ENCODE data around the gene SH3GL3.

Gene SH3GL3

GRCh38 chr15:83605111-83605945 is 158.2 kb downstream of the SH3GL3 start:
- CTCF ChIA-PET: interaction anchor here (0.7 to 1.1 kb wide), 3 partner anchors 40 to 430 kb away, joined by 3 to 5 read pairs (median 3); no protein-coding TSS in a partner anchor

More at GRCh38 chr15:83605111-83605945, 158.2 kb downstream of the SH3GL3 start:
- no peaks in the 10 kb centered on the region for H3K9me3 ChIP-seq (ENCODE audit: control insufficient read depth, insufficient read depth, low read depth, low read length)
- no peak overlapping the region for H3K4me3 ChIP-seq (ENCODE audit: low read depth, low read length)
- no peaks in the 10 kb centered on the region; a peak in 1 of 3 replicates for H3K36me3 ChIP-seq (ENCODE audit: control insufficient read depth in 2 of 2, insufficient read depth in 1 of 2, low read length in 2 of 2)
- no peaks in the 10 kb centered on the region for H3K4me1 ChIP-seq (ENCODE audit: control insufficient read depth, insufficient read depth, low read length)
- no peak overlapping the region for H3K27ac ChIP-seq (ENCODE audit: extremely low read depth, low read depth, low read length)
- POLR2A ChIA-PET: no interaction called here
- TF ChIP-seq ZNF112 (tag by site-specific recombination; IDR thresholded peaks at IDR 0.05) (no peak), ZNF146 (tag by site-specific recombination; IDR thresholded peaks at IDR 0.05) (no peak), ZNF548 (tag by site-specific recombination; IDR thresholded peaks at IDR 0.05) (no peak), ZNF837 (tag by site-specific recombination; IDR thresholded peaks at IDR 0.05) (no peak), ZBTB17 (tag by site-specific recombination; IDR thresholded peaks at IDR 0.05) (no peak), ZNF677 (tag by site-specific recombination; IDR thresholded peaks at IDR 0.05) (no peak), ZNF560 (tag by site-specific recombination; IDR thresholded peaks at IDR 0.05; ENCODE audit: borderline replicate concordance) (no peak), FEZF1 (tag by site-specific recombination; IDR thresholded peaks at IDR 0.05) (no peak), HIC1 (tag by site-specific recombination; IDR thresholded peaks at IDR 0.05) (no peak), ZNF549 (tag by site-specific recombination; IDR thresholded peaks at IDR 0.05) (no peak), ZNF10 (tag by site-specific recombination; IDR thresholded peaks at IDR 0.05) (no peak), ZNF670 (tag by site-specific recombination; IDR thresholded peaks at IDR 0.05; ENCODE audit: low read depth) (no peak)
- TF ChIP-seq, protein P1, sequence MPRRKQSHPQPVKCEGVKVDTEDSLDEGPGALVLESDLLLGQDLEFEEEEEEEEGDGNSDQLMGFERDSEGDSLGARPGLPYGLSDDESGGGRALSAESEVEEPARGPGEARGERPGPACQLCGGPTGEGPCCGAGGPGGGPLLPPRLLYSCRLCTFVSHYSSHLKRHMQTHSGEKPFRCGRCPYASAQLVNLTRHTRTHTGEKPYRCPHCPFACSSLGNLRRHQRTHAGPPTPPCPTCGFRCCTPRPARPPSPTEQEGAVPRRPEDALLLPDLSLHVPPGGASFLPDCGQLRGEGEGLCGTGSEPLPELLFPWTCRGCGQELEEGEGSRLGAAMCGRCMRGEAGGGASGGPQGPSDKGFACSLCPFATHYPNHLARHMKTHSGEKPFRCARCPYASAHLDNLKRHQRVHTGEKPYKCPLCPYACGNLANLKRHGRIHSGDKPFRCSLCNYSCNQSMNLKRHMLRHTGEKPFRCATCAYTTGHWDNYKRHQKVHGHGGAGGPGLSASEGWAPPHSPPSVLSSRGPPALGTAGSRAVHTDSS (tag by site-specific recombination; IDR thresholded peaks at IDR 0.05): no peak
- TF ChIP-seq, protein P2, sequence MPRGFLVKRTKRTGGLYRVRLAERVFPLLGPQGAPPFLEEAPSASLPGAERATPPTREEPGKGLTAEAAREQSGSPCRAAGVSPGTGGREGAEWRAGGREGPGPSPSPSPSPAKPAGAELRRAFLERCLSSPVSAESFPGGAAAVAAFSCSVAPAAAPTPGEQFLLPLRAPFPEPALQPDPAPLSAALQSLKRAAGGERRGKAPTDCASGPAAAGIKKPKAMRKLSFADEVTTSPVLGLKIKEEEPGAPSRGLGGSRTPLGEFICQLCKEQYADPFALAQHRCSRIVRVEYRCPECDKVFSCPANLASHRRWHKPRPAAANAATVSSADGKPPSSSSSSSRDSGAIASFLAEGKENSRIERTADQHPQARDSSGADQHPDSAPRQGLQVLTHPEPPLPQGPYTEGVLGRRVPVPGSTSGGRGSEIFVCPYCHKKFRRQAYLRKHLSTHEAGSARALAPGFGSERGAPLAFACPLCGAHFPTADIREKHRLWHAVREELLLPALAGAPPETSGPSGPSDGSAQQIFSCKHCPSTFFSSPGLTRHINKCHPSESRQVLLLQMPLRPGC (tag by site-specific recombination; IDR thresholded peaks at IDR 0.05): no peak
- TF ChIP-seq, protein P3, sequence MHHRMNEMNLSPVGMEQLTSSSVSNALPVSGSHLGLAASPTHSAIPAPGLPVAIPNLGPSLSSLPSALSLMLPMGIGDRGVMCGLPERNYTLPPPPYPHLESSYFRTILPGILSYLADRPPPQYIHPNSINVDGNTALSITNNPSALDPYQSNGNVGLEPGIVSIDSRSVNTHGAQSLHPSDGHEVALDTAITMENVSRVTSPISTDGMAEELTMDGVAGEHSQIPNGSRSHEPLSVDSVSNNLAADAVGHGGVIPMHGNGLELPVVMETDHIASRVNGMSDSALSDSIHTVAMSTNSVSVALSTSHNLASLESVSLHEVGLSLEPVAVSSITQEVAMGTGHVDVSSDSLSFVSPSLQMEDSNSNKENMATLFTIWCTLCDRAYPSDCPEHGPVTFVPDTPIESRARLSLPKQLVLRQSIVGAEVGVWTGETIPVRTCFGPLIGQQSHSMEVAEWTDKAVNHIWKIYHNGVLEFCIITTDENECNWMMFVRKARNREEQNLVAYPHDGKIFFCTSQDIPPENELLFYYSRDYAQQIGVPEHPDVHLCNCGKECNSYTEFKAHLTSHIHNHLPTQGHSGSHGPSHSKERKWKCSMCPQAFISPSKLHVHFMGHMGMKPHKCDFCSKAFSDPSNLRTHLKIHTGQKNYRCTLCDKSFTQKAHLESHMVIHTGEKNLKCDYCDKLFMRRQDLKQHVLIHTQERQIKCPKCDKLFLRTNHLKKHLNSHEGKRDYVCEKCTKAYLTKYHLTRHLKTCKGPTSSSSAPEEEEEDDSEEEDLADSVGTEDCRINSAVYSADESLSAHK (tag by site-specific recombination; IDR thresholded peaks at IDR 0.05): no peak
- TF ChIP-seq, protein P4, sequence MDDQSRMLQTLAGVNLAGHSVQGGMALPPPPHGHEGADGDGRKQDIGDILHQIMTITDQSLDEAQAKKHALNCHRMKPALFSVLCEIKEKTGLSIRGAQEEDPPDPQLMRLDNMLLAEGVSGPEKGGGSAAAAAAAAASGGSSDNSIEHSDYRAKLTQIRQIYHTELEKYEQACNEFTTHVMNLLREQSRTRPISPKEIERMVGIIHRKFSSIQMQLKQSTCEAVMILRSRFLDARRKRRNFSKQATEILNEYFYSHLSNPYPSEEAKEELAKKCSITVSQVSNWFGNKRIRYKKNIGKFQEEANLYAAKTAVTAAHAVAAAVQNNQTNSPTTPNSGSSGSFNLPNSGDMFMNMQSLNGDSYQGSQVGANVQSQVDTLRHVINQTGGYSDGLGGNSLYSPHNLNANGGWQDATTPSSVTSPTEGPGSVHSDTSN (CRISPR knock-in tag; IDR thresholded peaks at IDR 0.05): no peak
